ENCODE results near the gene ZBTB5.
"Not testable (repeated sequence)": the region's sequence is repeated elsewhere in the genome, so short reads cannot be mapped to it uniquely, and the experiment has no call there.

ZBTB5 gene

GRCh38 chr9:37404590-37404989, 60.7 kb downstream of the ZBTB5 start:
- no peaks in the 10 kb centered on the region for H3K36me3 ChIP-seq
- H3K27ac ChIP-seq = no peak overlapping the region
- no peaks in the 10 kb centered on the region for H3K9me3 ChIP-seq (ENCODE audit: severe bottlenecking)
- TF ChIP-seq CTCF (IDR thresholded peaks at IDR 0.05; ENCODE audit: low read depth, low read length) = no peak
- no peaks in the 10 kb centered on the region for H3K27me3 ChIP-seq (ENCODE audit: insufficient read depth, low read depth, severe bottlenecking)
- H3K4me3 ChIP-seq (ENCODE audit: low read depth, low read length) = no peak overlapping the region
- no peak for DNase-seq

GRCh38 chr9:37399336-37399735, 65.9 kb downstream of the ZBTB5 start:
- no peak overlapping the region for H3K4me3 ChIP-seq (ENCODE audit: low read depth, low read length)

GRCh38 chr9:37398464-37399025, 66.7 kb downstream of the ZBTB5 start:
- Histone ChIP-seq H3K27ac (no peak overlapping the region), H3K36me3 (no peaks in the 10 kb centered on the region), H3K27me3 (ENCODE audit: insufficient read depth, low read depth, severe bottlenecking) (no peaks in the 10 kb centered on the region), H3K4me3 (ENCODE audit: low read depth, low read length) (no peak overlapping the region), H3K9me3 (ENCODE audit: severe bottlenecking) (no peaks in the 10 kb centered on the region)
- no peak for DNase-seq
- TF ChIP-seq CTCF (IDR thresholded peaks at IDR 0.05; ENCODE audit: low read depth, low read length) = no peak

More at GRCh38 chr9:37399336-37399735, 65.9 kb downstream of the ZBTB5 start:
- H3K36me3 ChIP-seq = no peaks in the 10 kb centered on the region
- no peak for DNase-seq
- no peaks in the 10 kb centered on the region for H3K27me3 ChIP-seq (ENCODE audit: insufficient read depth, low read depth, severe bottlenecking)
- no peak for TF ChIP-seq CTCF (IDR thresholded peaks at IDR 0.05; ENCODE audit: low read depth, low read length)
- no peaks in the 10 kb centered on the region for H3K9me3 ChIP-seq (ENCODE audit: severe bottlenecking)
- H3K27ac ChIP-seq = no peak overlapping the region

- not testable (repeated sequence) for H3K9me3 ChIP-seq (ENCODE audit: severe bottlenecking); DNase-seq; H3K27ac ChIP-seq; H3K27me3 ChIP-seq (ENCODE audit: insufficient read depth, low read depth, severe bottlenecking); H3K36me3 ChIP-seq; H3K4me3 ChIP-seq (ENCODE audit: low read depth, low read length)
These were observed 67.3 kb downstream of the ZBTB5 start for GRCh38 chr9:37397948-37398347.

- no peaks in the 10 kb centered on the region for H3K9me3 ChIP-seq (ENCODE audit: severe bottlenecking)
- no peaks in the 10 kb centered on the region for H3K36me3 ChIP-seq
- H3K27ac ChIP-seq = no peak overlapping the region
- TF ChIP-seq CTCF (IDR thresholded peaks at IDR 0.05; ENCODE audit: low read depth, low read length) = no peak
- no peak for DNase-seq
- H3K4me3 ChIP-seq (ENCODE audit: low read depth, low read length) = no peak overlapping the region
- no peaks in the 10 kb centered on the region for H3K27me3 ChIP-seq (ENCODE audit: insufficient read depth, low read depth, severe bottlenecking)
These were observed 69.6 kb downstream of the ZBTB5 start for GRCh38 chr9:37395663-37396062.

- DNase-seq = no peak
- no peak overlapping the region for H3K4me3 ChIP-seq (ENCODE audit: low read depth, low read length)
- no peaks in the 10 kb centered on the region for H3K27me3 ChIP-seq (ENCODE audit: insufficient read depth, low read depth, severe bottlenecking)
- no peaks in the 10 kb centered on the region for H3K36me3 ChIP-seq
- H3K9me3 ChIP-seq (ENCODE audit: severe bottlenecking) = no peaks in the 10 kb centered on the region
- TF ChIP-seq CTCF (IDR thresholded peaks at IDR 0.05; ENCODE audit: low read depth, low read length) = no peak
- no peak overlapping the region for H3K27ac ChIP-seq
These were observed 70.0 kb downstream of the ZBTB5 start for GRCh38 chr9:37395229-37395628.
